Hepatocyte (in vitro differentiated cells): ENCODE measurements around the gene ITPR2. TPM values are rescaled to one million over a fixed set of nuclear protein-coding genes. Genes with fewer than 3 reads are reported as not detected.

Source experiments
- DNase-seq: peaks from one replicate; pipeline ENCODE4 v3.0.0-alpha.2; 2016; ENCODE audit warnings: low spot score
- H2AFZ ChIP-seq: fragments of 200-600 bp; sonication (generic); 2 replicates; pipeline ENCODE4 v1.6.0; 2016; ENCODE audit warnings: antibody characterized with exemption, mild to moderate bottlenecking
- H3K27ac ChIP-seq: fragments of 200-600 bp; sonication (generic); 2 replicates; pipeline ENCODE4 v1.5.1; 2016; ENCODE audit warnings: mild to moderate bottlenecking
- H3K27me3 ChIP-seq: fragments of 200-600 bp; sonication (generic); 2 replicates; pipeline ENCODE4 v1.6.1; 2016
- H3K36me3 ChIP-seq: fragments of 200-600 bp; sonication (generic); replicated peaks from 2 replicates; pipeline ENCODE4 v1.5.1; 2016; ENCODE audit warnings: low read depth; ENCODE audit not compliant: insufficient read depth
- H3K4me1 ChIP-seq: fragments of 200-600 bp; sonication (generic); 2 replicates; pipeline ENCODE4 v1.5.1; 2016; ENCODE audit warnings: mild to moderate bottlenecking, moderate library complexity; ENCODE audit not compliant: insufficient read depth
- H3K4me2 ChIP-seq: fragments of 200-600 bp; sonication (generic); 2 replicates; pipeline ENCODE4 v1.6.0; 2016
- H3K4me3 ChIP-seq: fragments of 200-600 bp; sonication (generic); 2 replicates; pipeline ENCODE4 v1.5.1; 2016; ENCODE audit warnings: mild to moderate bottlenecking
- H3K79me2 ChIP-seq: fragments of 200-600 bp; sonication (generic); 2 replicates; pipeline ENCODE4 v1.6.0; 2017; ENCODE audit warnings: mild to moderate bottlenecking
- H3K9me2 ChIP-seq: fragments of 200-600 bp; sonication (generic); replicated peaks from 2 replicates; pipeline ENCODE4 v1.6.0; 2017; ENCODE audit warnings: mild to moderate bottlenecking; ENCODE audit not compliant: insufficient read depth
- H3K9me3 ChIP-seq: fragments of 200-600 bp; sonication (generic); 2 replicates; pipeline ENCODE4 v1.5.1; 2016; ENCODE audit warnings: low read depth, mild to moderate bottlenecking
- H4K20me1 ChIP-seq: fragments of 200-600 bp; sonication (generic); 2 replicates; pipeline ENCODE4 v1.6.0; 2016; ENCODE audit warnings: mild to moderate bottlenecking; ENCODE audit not compliant: insufficient read depth, poor library complexity, severe bottlenecking
- CTCF ChIP-seq: fragments of 200-600 bp; sonication (generic); IDR thresholded peaks from 2 replicates; pipeline ENCODE4 v1.5.1; 2016; ENCODE audit warnings: antibody characterized with exemption, mild to moderate bottlenecking; ENCODE audit not compliant: poor library complexity
- EZH2 ChIP-seq: fragments of 200-600 bp; sonication (generic); IDR thresholded peaks from 2 replicates; pipeline ENCODE4 v1.6.1; 2016; ENCODE audit warnings: antibody characterized with exemption, mild to moderate bottlenecking, borderline replicate concordance
- EZH2phosphoT487 ChIP-seq: fragments of 200-600 bp; sonication (generic); IDR thresholded peaks from one replicate; pipeline ENCODE4 v1.6.1; 2018; ENCODE audit warnings: antibody characterized with exemption, mild to moderate bottlenecking, low read depth, moderate library complexity; ENCODE audit not compliant: unreplicated experiment, severe bottlenecking
- WGBS: methylation state at CpG from one replicate; pipeline ENCODE4 v1.1.6; 2016; ENCODE audit warnings: low lambda C conversion rate; ENCODE audit errors: missing lambda C conversion rate; 5-methylcytosine and 5-hydroxymethylcytosine counted together
- polyA plus RNA-seq: library from polyadenylated mRNA; unstranded; fragments of >200 nt; fragmentation: Nextera tagmentation; extraction: Ambion mirVana; gene quantifications from 2 replicates; pipeline ENCODE4 v1.2.1, GENCODE V29; 2016
- total RNA-seq: library from RNA; depleted of rRNA; stranded (reverse); fragments of >200 nt; gene quantifications from 2 replicates; pipeline ENCODE4 v1.2.3, GENCODE V29; 2014

Gene ITPR2
- total and polyA plus RNA-seq, 2 experiments from 2014 or later, result 22.0 to 51.4 TPM

DNA sequence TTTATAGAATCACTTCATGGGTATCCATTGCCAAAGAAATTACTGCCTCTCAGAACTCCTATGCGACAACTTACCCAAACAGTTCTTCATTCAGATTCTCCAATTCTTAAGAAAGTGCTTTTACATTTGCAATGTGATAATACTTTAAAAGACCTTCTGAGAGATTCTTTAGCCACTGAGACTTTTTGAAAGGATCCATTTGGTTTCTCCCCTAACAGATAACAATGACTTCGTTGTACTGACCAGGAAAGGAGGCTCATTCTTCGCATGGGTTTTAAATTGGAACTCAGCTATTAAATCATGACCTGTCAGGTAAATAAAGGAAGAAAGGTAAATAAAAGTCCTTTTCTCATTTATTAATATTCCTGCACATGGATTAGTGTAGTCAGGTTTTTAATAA lies 14.8 kb downstream of the ITPR2 start:
- Histone ChIP-seq H3K79me2 (peaks cover 64% of the 10 kb centered on the region), H3K9me2 (no peaks in the 10 kb centered on the region), H3K36me3 (no peaks in the 10 kb centered on the region), H3K4me1 (no peaks in the 10 kb centered on the region), H3K4me3 (no peak overlapping the region), H3K27ac (no peak overlapping the region), H4K20me1 (no peaks in the 10 kb centered on the region), H3K9me3 (no peaks in the 10 kb centered on the region), H3K27me3 (no peaks in the 10 kb centered on the region), H3K4me2 (peak overlapping the region; percentile 27), H2AFZ (no peak overlapping the region)
- TF ChIP-seq CTCF (no peak), EZH2 (no peak), EZH2phosphoT487 (no peak)
- WGBS, result 84% methylated on average over 3 of the region's 3 CpGs
- no peak for DNase-seq

DNA sequence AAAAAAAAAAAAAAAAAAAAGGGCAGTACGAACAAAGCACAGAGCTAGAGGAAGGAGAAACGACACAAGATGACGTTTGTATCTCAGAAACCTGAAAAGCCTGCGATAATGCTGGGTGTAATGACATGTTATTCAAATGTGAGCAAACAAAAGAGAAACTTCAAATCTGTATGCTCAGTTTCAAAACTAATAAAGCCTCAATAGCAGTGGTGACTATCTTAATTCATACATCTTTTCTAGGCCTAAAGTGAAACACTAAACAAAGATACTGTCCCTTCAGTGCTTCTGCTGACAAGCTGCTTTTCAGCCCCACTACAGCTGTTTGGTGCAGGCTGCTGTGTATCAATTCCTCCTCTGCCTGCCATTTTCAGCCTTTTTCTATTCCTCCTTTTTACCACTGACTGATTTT lies 15.8 kb downstream of the ITPR2 start:
- Histone ChIP-seq H3K27ac (no peak overlapping the region), H2AFZ (no peak overlapping the region), H3K4me3 (no peak overlapping the region), H3K9me3 (no peaks in the 10 kb centered on the region), H3K36me3 (no peaks in the 10 kb centered on the region), H3K9me2 (no peaks in the 10 kb centered on the region), H3K27me3 (no peaks in the 10 kb centered on the region), H4K20me1 (no peaks in the 10 kb centered on the region), H3K4me2 (no peak overlapping the region), H3K4me1 (no peaks in the 10 kb centered on the region), H3K79me2 (peaks cover 56% of the 10 kb centered on the region)
- TF ChIP-seq CTCF (no peak), EZH2 (no peak), EZH2phosphoT487 (no peak)
- no peak for DNase-seq
- 80% methylated on average over 4 of the region's 4 CpGs for WGBS

- Histone ChIP-seq H3K27ac (no peak overlapping the region), H3K4me1 (no peaks in the 10 kb centered on the region), H3K4me2 (no peak overlapping the region), H3K4me3 (no peak overlapping the region), H3K79me2 (peaks cover 47% of the 10 kb centered on the region), H3K27me3 (no peaks in the 10 kb centered on the region), H3K36me3 (no peaks in the 10 kb centered on the region), H4K20me1 (no peaks in the 10 kb centered on the region), H3K9me3 (no peaks in the 10 kb centered on the region), H3K9me2 (no peaks in the 10 kb centered on the region), H2AFZ (no peak overlapping the region)
- TF ChIP-seq EZH2, result no peak
- no peak for TF ChIP-seq EZH2phosphoT487
- TF ChIP-seq CTCF, result no peak
- no peak for DNase-seq
- 95% methylated on average over 7 of the region's 7 CpGs for WGBS
These were observed 19.2 kb downstream of the ITPR2 start for GRCh38 chr12:26813812-26814211.

DNA sequence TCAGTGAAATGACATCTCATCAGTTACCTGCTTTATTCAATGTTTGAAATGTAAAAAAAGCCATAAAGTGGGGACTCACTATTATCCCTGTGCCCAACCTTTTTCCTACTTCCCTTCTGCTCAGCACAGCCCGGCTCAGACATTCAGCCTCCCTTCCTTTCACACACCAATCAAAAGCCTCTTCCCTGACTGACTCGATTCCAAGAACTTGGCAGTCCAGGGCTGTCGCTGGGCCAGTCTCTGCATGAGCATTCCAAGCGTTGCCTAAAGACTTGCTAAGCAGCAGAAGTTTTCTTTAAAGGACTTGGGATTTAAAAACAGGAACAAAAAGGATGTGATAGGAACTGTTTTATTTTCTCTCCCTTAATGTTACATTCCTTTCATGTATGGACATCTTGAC lies 22.7 kb downstream of the ITPR2 start:
- DNase-seq, result peak; percentile 15
- H3K4me2 ChIP-seq, result peak overlapping the region; percentile 45
- H2AFZ ChIP-seq, result no peak overlapping the region
- H3K36me3 ChIP-seq, result no peaks in the 10 kb centered on the region
- peaks cover 55% of the 10 kb centered on the region for H3K79me2 ChIP-seq
- peak overlapping the region; percentile 4 for H3K27ac ChIP-seq
- no peaks in the 10 kb centered on the region for H3K27me3 ChIP-seq
- no peaks in the 10 kb centered on the region for H3K4me1 ChIP-seq
- H3K9me3 ChIP-seq, result no peaks in the 10 kb centered on the region
- TF ChIP-seq CTCF, result no peak
- H3K4me3 ChIP-seq, result no peak overlapping the region
- H4K20me1 ChIP-seq, result no peaks in the 10 kb centered on the region
- WGBS, result 50% methylated on average over 4 of the region's 4 CpGs
- no peaks in the 10 kb centered on the region for H3K9me2 ChIP-seq
